ENCODE results near the gene NXPH2. TPM values are rescaled to one million over a fixed set of nuclear protein-coding genes. Genes with fewer than 3 reads are reported as not detected.
A peak's percentile ranks its signal among the peaks of the same experiment; 100 is the strongest.

Gene NXPH2
- total RNA-seq, 1 experiment from 2014 or later, result 0.94 TPM

DNA sequence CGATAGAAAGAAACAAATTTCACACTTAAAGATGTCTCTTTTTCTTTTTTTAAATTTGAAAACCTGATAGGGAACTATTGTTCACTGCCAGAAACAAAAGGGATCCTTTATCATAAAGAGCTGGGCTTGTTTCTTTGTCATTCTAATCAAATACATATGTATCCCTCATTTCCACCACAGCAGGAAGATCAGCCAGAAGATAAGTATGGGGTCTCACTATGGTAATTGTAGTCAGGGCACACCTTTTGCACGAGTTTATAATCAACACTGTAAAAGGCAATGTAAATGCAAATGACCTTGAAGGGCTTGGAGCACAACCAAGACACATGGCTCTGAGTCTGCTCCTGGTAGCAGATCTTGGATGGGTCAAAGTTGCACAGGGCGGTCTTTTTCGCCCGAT is 109.5 kb downstream of the NXPH2 start:
- no peaks in the 10 kb centered on the region for H3K9me3 Mint-ChIP-seq

GRCh38 chr2:138665937-138666336 is 114.3 kb downstream of the NXPH2 start:
- H3K27me3 Mint-ChIP-seq (ENCODE audit: low read depth), result peaks cover 13% of the 10 kb centered on the region
- POLR2A ChIA-PET, result no interaction called here

More for the DNA sequence above, 109.5 kb downstream of the NXPH2 start:
- no peak for TF ChIP-seq ZNF317 (CRISPR knock-in tag; IDR thresholded peaks at IDR 0.05; ENCODE audit: borderline replicate concordance, low read depth)
- no peak for TF ChIP-seq FOXP1 (CRISPR knock-in tag; IDR thresholded peaks at IDR 0.05; ENCODE audit: borderline replicate concordance)
- TF ChIP-seq EMX1 (CRISPR knock-in tag; IDR thresholded peaks at IDR 0.05), result no peak
- TF ChIP-seq, protein P1, sequence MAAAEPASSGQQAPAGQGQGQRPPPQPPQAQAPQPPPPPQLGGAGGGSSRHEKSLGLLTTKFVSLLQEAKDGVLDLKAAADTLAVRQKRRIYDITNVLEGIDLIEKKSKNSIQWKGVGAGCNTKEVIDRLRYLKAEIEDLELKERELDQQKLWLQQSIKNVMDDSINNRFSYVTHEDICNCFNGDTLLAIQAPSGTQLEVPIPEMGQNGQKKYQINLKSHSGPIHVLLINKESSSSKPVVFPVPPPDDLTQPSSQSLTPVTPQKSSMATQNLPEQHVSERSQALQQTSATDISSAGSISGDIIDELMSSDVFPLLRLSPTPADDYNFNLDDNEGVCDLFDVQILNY (CRISPR knock-in tag; IDR thresholded peaks at IDR 0.05), result no peak
- no peak for TF ChIP-seq SOX15 (CRISPR knock-in tag; IDR thresholded peaks at IDR 0.05)
- TF ChIP-seq FOXK1 (CRISPR knock-in tag; IDR thresholded peaks at IDR 0.05), result no peak
- TF ChIP-seq JUN (CRISPR knock-in tag; IDR thresholded peaks at IDR 0.05), result no peak
- TF ChIP-seq, protein P2, sequence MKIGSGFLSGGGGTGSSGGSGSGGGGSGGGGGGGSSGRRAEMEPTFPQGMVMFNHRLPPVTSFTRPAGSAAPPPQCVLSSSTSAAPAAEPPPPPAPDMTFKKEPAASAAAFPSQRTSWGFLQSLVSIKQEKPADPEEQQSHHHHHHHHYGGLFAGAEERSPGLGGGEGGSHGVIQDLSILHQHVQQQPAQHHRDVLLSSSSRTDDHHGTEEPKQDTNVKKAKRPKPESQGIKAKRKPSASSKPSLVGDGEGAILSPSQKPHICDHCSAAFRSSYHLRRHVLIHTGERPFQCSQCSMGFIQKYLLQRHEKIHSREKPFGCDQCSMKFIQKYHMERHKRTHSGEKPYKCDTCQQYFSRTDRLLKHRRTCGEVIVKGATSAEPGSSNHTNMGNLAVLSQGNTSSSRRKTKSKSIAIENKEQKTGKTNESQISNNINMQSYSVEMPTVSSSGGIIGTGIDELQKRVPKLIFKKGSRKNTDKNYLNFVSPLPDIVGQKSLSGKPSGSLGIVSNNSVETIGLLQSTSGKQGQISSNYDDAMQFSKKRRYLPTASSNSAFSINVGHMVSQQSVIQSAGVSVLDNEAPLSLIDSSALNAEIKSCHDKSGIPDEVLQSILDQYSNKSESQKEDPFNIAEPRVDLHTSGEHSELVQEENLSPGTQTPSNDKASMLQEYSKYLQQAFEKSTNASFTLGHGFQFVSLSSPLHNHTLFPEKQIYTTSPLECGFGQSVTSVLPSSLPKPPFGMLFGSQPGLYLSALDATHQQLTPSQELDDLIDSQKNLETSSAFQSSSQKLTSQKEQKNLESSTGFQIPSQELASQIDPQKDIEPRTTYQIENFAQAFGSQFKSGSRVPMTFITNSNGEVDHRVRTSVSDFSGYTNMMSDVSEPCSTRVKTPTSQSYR (CRISPR knock-in tag; IDR thresholded peaks at IDR 0.05), result no peak
- TF ChIP-seq ERG (CRISPR knock-in tag; IDR thresholded peaks at IDR 0.05), result no peak
- no peak for TF ChIP-seq ZNF138 (CRISPR knock-in tag; conservative IDR thresholded peaks at IDR 0.05)
- TF ChIP-seq ZNF263 (CRISPR knock-in tag; IDR thresholded peaks at IDR 0.05; ENCODE audit: low read depth), result no peak
- TF ChIP-seq, protein P3, sequence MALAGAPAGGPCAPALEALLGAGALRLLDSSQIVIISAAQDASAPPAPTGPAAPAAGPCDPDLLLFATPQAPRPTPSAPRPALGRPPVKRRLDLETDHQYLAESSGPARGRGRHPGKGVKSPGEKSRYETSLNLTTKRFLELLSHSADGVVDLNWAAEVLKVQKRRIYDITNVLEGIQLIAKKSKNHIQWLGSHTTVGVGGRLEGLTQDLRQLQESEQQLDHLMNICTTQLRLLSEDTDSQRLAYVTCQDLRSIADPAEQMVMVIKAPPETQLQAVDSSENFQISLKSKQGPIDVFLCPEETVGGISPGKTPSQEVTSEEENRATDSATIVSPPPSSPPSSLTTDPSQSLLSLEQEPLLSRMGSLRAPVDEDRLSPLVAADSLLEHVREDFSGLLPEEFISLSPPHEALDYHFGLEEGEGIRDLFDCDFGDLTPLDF (CRISPR knock-in tag; IDR thresholded peaks at IDR 0.05), result no peak
- TF ChIP-seq, protein P4, sequence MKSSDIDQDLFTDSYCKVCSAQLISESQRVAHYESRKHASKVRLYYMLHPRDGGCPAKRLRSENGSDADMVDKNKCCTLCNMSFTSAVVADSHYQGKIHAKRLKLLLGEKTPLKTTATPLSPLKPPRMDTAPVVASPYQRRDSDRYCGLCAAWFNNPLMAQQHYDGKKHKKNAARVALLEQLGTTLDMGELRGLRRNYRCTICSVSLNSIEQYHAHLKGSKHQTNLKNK (CRISPR knock-in tag; IDR thresholded peaks at IDR 0.05), result no peak
- ChIA-PET CTCF (no interaction called here), POLR2A (no interaction called here)
- Mint-ChIP-seq H3K27ac (no peak overlapping the region), H3K4me3 (no peak overlapping the region), H3K36me3 (no peaks in the 10 kb centered on the region), H3K27me3 (ENCODE audit: low read depth) (peaks cover 19% of the 10 kb centered on the region), H3K4me1 (peaks cover 29% of the 10 kb centered on the region)
- ATAC-seq (peak; percentile 78), DNase-seq (ENCODE audit: low spot score) (no peak)

More at GRCh38 chr2:138665937-138666336, 114.3 kb downstream of the NXPH2 start:
- Mint-ChIP-seq H3K27ac (no peak overlapping the region), H3K36me3 (no peaks in the 10 kb centered on the region), H3K4me3 (no peak overlapping the region), H3K4me1 (peaks cover 18% of the 10 kb centered on the region), H3K9me3 (no peaks in the 10 kb centered on the region)
- ATAC-seq (no peak), DNase-seq (ENCODE audit: low spot score) (no peak)
- CTCF ChIA-PET, result no interaction called here
- TF ChIP-seq ZNF317 (CRISPR knock-in tag; IDR thresholded peaks at IDR 0.05; ENCODE audit: borderline replicate concordance, low read depth) (no peak), ZNF671 (CRISPR knock-in tag; IDR thresholded peaks at IDR 0.05) (no peak)
- TF ChIP-seq, protein P5, sequence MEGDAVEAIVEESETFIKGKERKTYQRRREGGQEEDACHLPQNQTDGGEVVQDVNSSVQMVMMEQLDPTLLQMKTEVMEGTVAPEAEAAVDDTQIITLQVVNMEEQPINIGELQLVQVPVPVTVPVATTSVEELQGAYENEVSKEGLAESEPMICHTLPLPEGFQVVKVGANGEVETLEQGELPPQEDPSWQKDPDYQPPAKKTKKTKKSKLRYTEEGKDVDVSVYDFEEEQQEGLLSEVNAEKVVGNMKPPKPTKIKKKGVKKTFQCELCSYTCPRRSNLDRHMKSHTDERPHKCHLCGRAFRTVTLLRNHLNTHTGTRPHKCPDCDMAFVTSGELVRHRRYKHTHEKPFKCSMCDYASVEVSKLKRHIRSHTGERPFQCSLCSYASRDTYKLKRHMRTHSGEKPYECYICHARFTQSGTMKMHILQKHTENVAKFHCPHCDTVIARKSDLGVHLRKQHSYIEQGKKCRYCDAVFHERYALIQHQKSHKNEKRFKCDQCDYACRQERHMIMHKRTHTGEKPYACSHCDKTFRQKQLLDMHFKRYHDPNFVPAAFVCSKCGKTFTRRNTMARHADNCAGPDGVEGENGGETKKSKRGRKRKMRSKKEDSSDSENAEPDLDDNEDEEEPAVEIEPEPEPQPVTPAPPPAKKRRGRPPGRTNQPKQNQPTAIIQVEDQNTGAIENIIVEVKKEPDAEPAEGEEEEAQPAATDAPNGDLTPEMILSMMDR (IDR thresholded peaks at IDR 0.05), result no peak

Measured in WTC11 (cell line).